ENCODE results near the gene PNLIPRP2. TPM values are rescaled to one million over a fixed set of nuclear protein-coding genes. Genes with fewer than 3 reads are reported as not detected.

The PNLIPRP2 gene
- total RNA-seq, 4 donors from 2014 or later = not detected

DNA sequence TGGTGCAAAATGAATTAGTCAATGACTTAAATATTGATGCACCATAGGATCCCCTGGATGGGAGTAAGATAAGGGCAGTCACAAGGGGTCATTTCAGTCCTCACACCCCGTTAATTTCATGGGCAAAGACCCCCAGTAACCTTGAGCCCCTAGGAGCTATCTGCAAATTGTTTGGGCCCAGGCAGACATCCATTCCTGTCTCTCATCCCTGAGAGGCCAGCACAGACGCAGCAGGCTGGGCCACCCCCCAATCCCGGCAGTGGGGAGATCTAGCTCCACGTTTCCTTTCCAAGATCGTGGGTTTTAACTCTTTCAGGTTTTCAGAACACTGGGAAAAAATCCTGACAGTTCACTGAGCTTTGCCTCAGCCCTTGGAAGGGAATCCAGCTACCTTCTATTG is 40.1 kb downstream of the PNLIPRP2 start:
- intact Hi-C loops (cut with DNase I; ENCODE audit: low total_unique reads) = no loop called here
- no peak for DNase-seq
- Histone ChIP-seq H3K36me3 (no peaks in the 10 kb centered on the region), H3K4me3 (no peak overlapping the region), H3K4me1 (no peaks in the 10 kb centered on the region), H3K27ac (no peak overlapping the region), H3K9me3 (no peaks in the 10 kb centered on the region), H3K27me3 (no peaks in the 10 kb centered on the region)
- no peak for TF ChIP-seq POLR2A (IDR thresholded peaks at IDR 0.05)
- TF ChIP-seq, protein P1, sequence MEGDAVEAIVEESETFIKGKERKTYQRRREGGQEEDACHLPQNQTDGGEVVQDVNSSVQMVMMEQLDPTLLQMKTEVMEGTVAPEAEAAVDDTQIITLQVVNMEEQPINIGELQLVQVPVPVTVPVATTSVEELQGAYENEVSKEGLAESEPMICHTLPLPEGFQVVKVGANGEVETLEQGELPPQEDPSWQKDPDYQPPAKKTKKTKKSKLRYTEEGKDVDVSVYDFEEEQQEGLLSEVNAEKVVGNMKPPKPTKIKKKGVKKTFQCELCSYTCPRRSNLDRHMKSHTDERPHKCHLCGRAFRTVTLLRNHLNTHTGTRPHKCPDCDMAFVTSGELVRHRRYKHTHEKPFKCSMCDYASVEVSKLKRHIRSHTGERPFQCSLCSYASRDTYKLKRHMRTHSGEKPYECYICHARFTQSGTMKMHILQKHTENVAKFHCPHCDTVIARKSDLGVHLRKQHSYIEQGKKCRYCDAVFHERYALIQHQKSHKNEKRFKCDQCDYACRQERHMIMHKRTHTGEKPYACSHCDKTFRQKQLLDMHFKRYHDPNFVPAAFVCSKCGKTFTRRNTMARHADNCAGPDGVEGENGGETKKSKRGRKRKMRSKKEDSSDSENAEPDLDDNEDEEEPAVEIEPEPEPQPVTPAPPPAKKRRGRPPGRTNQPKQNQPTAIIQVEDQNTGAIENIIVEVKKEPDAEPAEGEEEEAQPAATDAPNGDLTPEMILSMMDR (IDR thresholded peaks at IDR 0.05) = no peak

DNA sequence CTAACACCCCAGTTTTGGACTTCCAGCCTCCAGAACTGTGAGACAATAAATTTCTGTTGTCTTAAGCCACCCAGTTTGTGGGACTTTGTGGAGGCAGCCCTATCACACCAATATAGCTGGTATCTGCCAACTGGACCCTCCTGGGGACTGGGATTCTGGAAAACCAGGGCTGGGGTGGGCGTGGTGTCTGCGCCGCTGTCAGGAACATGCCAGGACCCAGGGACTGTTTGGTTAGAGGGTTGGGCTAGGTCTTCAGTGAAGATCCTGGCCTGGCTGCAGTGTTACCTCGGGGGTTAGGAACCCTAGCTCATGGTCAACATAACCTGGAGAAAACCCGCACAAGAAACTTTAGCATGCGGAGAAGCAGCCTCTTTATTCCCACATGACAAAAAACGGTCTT is 42.6 kb downstream of the PNLIPRP2 start:
- Histone ChIP-seq H3K9me3 (no peaks in the 10 kb centered on the region), H3K4me1 (no peaks in the 10 kb centered on the region), H3K27me3 (no peaks in the 10 kb centered on the region), H3K36me3 (no peaks in the 10 kb centered on the region), H3K4me3 (no peak overlapping the region), H3K27ac (no peak overlapping the region)
- TF ChIP-seq, protein P1 (IDR thresholded peaks at IDR 0.05) = no peak
- no peak for TF ChIP-seq POLR2A (IDR thresholded peaks at IDR 0.05)
- no peak for DNase-seq
- intact Hi-C loops (cut with DNase I; ENCODE audit: low total_unique reads) = no loop called here

DNA sequence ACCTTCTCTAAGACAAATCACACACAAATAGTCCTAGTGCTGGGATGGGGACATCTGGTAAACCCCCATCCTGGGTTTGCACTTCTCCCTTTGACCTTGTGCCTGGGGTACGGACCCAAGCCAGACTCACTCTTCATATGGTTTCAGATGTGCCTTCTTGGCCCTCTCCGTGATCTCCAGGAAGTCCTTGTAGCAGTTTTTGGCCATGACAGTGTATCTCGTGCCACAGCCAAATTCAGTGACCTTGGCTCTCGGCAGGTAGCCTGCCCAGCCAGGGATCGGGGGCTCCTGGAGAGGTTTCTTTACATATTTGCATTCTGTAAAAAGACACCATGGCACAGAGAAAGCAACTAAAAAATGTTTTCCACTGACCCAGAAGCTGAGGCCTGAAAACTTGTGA is 43.9 kb downstream of the PNLIPRP2 start:
- no peak overlapping the region for H3K27ac ChIP-seq
- no peak for TF ChIP-seq POLR2A (IDR thresholded peaks at IDR 0.05)
- TF ChIP-seq, protein P1 (IDR thresholded peaks at IDR 0.05) = no peak
- no peak overlapping the region for H3K4me3 ChIP-seq
- DNase-seq = no peak
- H3K27me3 ChIP-seq = no peaks in the 10 kb centered on the region
- H3K9me3 ChIP-seq = no peaks in the 10 kb centered on the region
- H3K36me3 ChIP-seq = no peaks in the 10 kb centered on the region
- H3K4me1 ChIP-seq = no peaks in the 10 kb centered on the region
- intact Hi-C loops (cut with DNase I; ENCODE audit: low total_unique reads) = no loop called here

DNA sequence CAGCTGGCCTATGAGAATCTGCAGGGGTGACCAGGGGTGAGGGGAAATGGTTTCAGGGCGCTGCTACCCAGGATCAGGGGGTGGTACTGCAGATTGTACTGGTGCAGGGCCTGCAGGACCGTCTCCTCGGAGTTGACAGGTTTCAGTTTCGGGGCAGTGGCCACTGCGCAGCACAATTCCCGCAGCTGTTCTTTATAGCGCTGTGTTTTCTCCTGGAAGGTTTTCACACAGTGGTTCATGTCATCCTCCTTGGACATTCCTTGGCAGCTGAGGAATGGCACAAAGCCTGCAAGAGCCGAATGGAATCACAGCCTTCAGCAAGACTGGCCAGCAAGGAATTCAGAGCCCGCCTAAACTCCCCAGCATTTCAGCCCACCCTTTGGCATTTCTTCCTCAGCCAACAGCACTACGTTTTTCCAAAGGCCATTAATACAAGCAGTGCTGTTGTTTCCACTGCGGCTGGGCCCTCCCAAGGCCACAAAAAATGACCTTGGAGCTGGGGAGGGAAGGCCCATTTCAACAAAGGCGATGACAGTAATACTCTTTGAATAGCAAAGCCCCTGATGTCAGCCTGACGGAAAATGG is 44.9 kb downstream of the PNLIPRP2 start:
- no peaks in the 10 kb centered on the region for H3K9me3 ChIP-seq
- H3K27me3 ChIP-seq = no peaks in the 10 kb centered on the region
- H3K4me3 ChIP-seq = peak overlapping the region; percentile 4 to 10
- TF ChIP-seq, protein P1 (IDR thresholded peaks at IDR 0.05) = no peak
- TF ChIP-seq POLR2A (IDR thresholded peaks at IDR 0.05) = no peak
- no peaks in the 10 kb centered on the region for H3K4me1 ChIP-seq
- H3K27ac ChIP-seq = peak overlapping the region; percentile 45 to 55
- no peaks in the 10 kb centered on the region for H3K36me3 ChIP-seq
- DNase-seq = peak in 1 of 2 donors; percentile 63
- intact Hi-C loops (cut with DNase I; ENCODE audit: low total_unique reads) = no loop called here

DNA sequence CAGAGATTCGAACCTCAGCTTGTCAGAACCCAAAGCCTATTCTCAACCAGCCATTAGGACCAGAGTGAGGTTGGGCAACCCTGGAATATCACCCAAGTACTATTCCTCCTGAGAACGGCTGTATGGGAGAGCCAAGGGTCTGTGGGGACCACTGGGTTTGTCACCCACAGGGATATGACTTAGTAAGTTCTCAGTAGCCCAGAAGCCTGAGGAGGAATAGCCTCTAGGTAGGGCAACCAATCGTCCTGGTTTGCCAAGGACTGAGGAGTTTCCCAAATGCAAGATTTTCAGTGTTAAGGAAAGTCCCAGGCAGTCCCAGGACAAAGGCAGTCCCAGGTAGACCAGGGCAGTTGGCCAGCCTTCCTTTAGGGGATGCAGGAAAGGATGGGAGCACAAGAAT is 46.7 kb downstream of the PNLIPRP2 start:
- no peaks in the 10 kb centered on the region for H3K27me3 ChIP-seq
- H3K9me3 ChIP-seq = no peaks in the 10 kb centered on the region
- no peaks in the 10 kb centered on the region for H3K36me3 ChIP-seq
- H3K4me3 ChIP-seq = no peak overlapping the region
- H3K4me1 ChIP-seq = no peaks in the 10 kb centered on the region
- no peak overlapping the region for H3K27ac ChIP-seq
- intact Hi-C loops (cut with DNase I; ENCODE audit: low total_unique reads) = no loop called here
- no peak for DNase-seq
- TF ChIP-seq, protein P1 (IDR thresholded peaks at IDR 0.05) = no peak
- TF ChIP-seq POLR2A (IDR thresholded peaks at IDR 0.05) = no peak
